Vagina (tissue), 2 donors: Measurements from ENCODE around the gene NHERF1. TPM values are rescaled to one million over a fixed set of nuclear protein-coding genes. Genes with fewer than 3 reads are reported as not detected.

ENCODE experiments used
- DNase-seq, 2 donors: peaks; one replicate each; pipeline ENCODE4 v3.0.0-alpha.2; 2017; ENCODE audit errors: extremely low spot score in 2 of 2
- H3K27ac ChIP-seq: fragments of 200-600 bp; sonication (generic); one replicate; pipeline ENCODE4 v1.5.1; 2019
- H3K27me3 ChIP-seq: fragments of 200-600 bp; sonication (generic); one replicate; pipeline ENCODE4 v1.5.1; 2019
- H3K36me3 ChIP-seq, 2 donors: fragments of 200-600 bp; sonication (generic); one replicate each; pipeline ENCODE4 v1.5.1; 2017 to 2019
- H3K4me1 ChIP-seq: fragments of 200-600 bp; sonication (generic); one replicate; pipeline ENCODE4 v1.5.1; 2019
- H3K4me3 ChIP-seq, 2 donors: fragments of 200-600 bp; sonication (generic); 1 replicate in 1 of 2; 2 replicates in 1 of 2; pipeline ENCODE4 v1.5.1; 2016 to 2019
- H3K9me3 ChIP-seq: fragments of 200-600 bp; sonication (generic); one replicate; pipeline ENCODE4 v1.5.1; 2019
- CTCF ChIP-seq, 3 experiments: fragments of 450-650 bp in 2 of 3; fragments of 200-600 bp in 1 of 3; sonication (generic) in 1 of 3; IDR thresholded peaks; one replicate each; pipeline ENCODE4 v1.5.1; 2017 to 2019; ENCODE audit warnings: antibody characterized with exemption in 3 of 3, mild to moderate bottlenecking in 2 of 3, moderate library complexity in 2 of 3
- POLR2A ChIP-seq, 2 donors: fragments of 450-650 bp; IDR thresholded peaks; one replicate each; pipeline ENCODE4 v1.6.1; 2017; ENCODE audit warnings: antibody characterized with exemption in 2 of 2, mild to moderate bottlenecking in 2 of 2, moderate library complexity in 2 of 2
- POLR2AphosphoS5 ChIP-seq, 2 donors: sonication (generic); formaldehyde crosslinking; IDR thresholded peaks; one replicate each; pipeline ENCODE4 v1.9.0; 2017; ENCODE audit warnings: antibody characterized with exemption in 2 of 2, mild to moderate bottlenecking in 2 of 2, low read depth in 1 of 2; ENCODE audit not compliant: insufficient read depth in 1 of 2
- intact Hi-C: fragments of 100-400 bp; cut with DNase I; formaldehyde crosslinking; loops from one replicate; pipeline ENCODE4 v1.15.1; 2023
- total RNA-seq: library from RNA; depleted of rRNA; stranded (reverse); fragments of >200 nt; gene quantifications from one replicate; pipeline ENCODE4 v1.2.3, GENCODE V29; 2016

Gene NHERF1
- total RNA-seq, 1 donor from 2014 or later: 57.2 TPM

- no peak for DNase-seq
- no peak overlapping the region for H3K27ac ChIP-seq
- no peak overlapping the region for H3K4me3 ChIP-seq
- H3K27me3 ChIP-seq: no peaks in the 10 kb centered on the region
- no peaks in the 10 kb centered on the region for H3K9me3 ChIP-seq
- no peaks in the 10 kb centered on the region for H3K4me1 ChIP-seq
- intact Hi-C loops: no loop called here
- TF ChIP-seq CTCF (IDR thresholded peaks at IDR 0.05) (no peak), POLR2AphosphoS5 (IDR thresholded peaks at IDR 0.05; ENCODE audit: insufficient read depth in 1 of 2, low read depth in 1 of 2) (no peak), POLR2A (IDR thresholded peaks at IDR 0.05) (no peak)
- peaks cover 0 to 18% of the 10 kb centered on the region in 2 donors for H3K36me3 ChIP-seq
Measured at GRCh38 chr17:74796866-74797265, 48.4 kb downstream of the NHERF1 start.

- intact Hi-C loops: no loop called here
- H3K36me3 ChIP-seq: peaks cover 0 to 21% of the 10 kb centered on the region in 2 donors
- H3K4me1 ChIP-seq: no peaks in the 10 kb centered on the region
- no peaks in the 10 kb centered on the region for H3K27me3 ChIP-seq
- no peak overlapping the region for H3K27ac ChIP-seq
- no peak for DNase-seq
- TF ChIP-seq POLR2A (IDR thresholded peaks at IDR 0.05) (no peak), POLR2AphosphoS5 (IDR thresholded peaks at IDR 0.05; ENCODE audit: insufficient read depth in 1 of 2, low read depth in 1 of 2) (no peak), CTCF (IDR thresholded peaks at IDR 0.05) (no peak)
- no peak overlapping the region for H3K4me3 ChIP-seq
- H3K9me3 ChIP-seq: no peaks in the 10 kb centered on the region
Measured at GRCh38 chr17:74797824-74798223, 49.4 kb downstream of the NHERF1 start.

- no peaks in the 10 kb centered on the region for H3K9me3 ChIP-seq
- H3K4me3 ChIP-seq: no peak overlapping the region
- H3K27me3 ChIP-seq: no peaks in the 10 kb centered on the region
- TF ChIP-seq POLR2AphosphoS5 (IDR thresholded peaks at IDR 0.05; ENCODE audit: insufficient read depth in 1 of 2, low read depth in 1 of 2): no peak
- no peak for TF ChIP-seq CTCF (IDR thresholded peaks at IDR 0.05)
- no peak for TF ChIP-seq POLR2A (IDR thresholded peaks at IDR 0.05)
- no peaks in the 10 kb centered on the region for H3K4me1 ChIP-seq
- intact Hi-C loops: no loop called here
- H3K27ac ChIP-seq: no peak overlapping the region
- no peak for DNase-seq
- peaks cover 0 to 21% of the 10 kb centered on the region in 2 donors for H3K36me3 ChIP-seq
Measured at GRCh38 chr17:74798239-74798707, 49.8 kb downstream of the NHERF1 start.

GRCh38 chr17:74799097-74799496 lies 50.7 kb downstream of the NHERF1 start:
- no peak overlapping the region for H3K27ac ChIP-seq
- H3K4me1 ChIP-seq: no peaks in the 10 kb centered on the region
- H3K27me3 ChIP-seq: no peaks in the 10 kb centered on the region
- TF ChIP-seq CTCF (IDR thresholded peaks at IDR 0.05): no peak
- TF ChIP-seq POLR2A (IDR thresholded peaks at IDR 0.05): no peak
- TF ChIP-seq POLR2AphosphoS5 (IDR thresholded peaks at IDR 0.05; ENCODE audit: insufficient read depth in 1 of 2, low read depth in 1 of 2): no peak
- intact Hi-C loops: no loop called here
- no peak overlapping the region for H3K4me3 ChIP-seq
- H3K9me3 ChIP-seq: no peaks in the 10 kb centered on the region
- DNase-seq: no peak
- peaks cover 0 to 21% of the 10 kb centered on the region in 2 donors for H3K36me3 ChIP-seq

- no peaks in the 10 kb centered on the region for H3K9me3 ChIP-seq
- no peaks in the 10 kb centered on the region for H3K27me3 ChIP-seq
- peaks cover 0 to 13% of the 10 kb centered on the region in 2 donors for H3K36me3 ChIP-seq
- H3K4me1 ChIP-seq: no peaks in the 10 kb centered on the region
- no peak for DNase-seq
- TF ChIP-seq POLR2A (IDR thresholded peaks at IDR 0.05) (no peak), POLR2AphosphoS5 (IDR thresholded peaks at IDR 0.05; ENCODE audit: insufficient read depth in 1 of 2, low read depth in 1 of 2) (no peak), CTCF (IDR thresholded peaks at IDR 0.05) (no peak)
- H3K4me3 ChIP-seq: no peak overlapping the region
- no peak overlapping the region for H3K27ac ChIP-seq
- intact Hi-C loops: no loop called here
Measured at GRCh38 chr17:74800531-74800930, 52.1 kb downstream of the NHERF1 start.
